Fibroblast of lung (primary cell): Measurements from ENCODE around the gene CPEB2. TPM values are rescaled to one million over a fixed set of nuclear protein-coding genes. Genes with fewer than 3 reads are reported as not detected.

Experiments used
- DNase-seq, 2 donors: peaks; one replicate each; pipeline versions ENCODE4 v3.0.0 to v3.0.0-alpha.2; 2010; ENCODE audit warnings: low read depth in 2 of 2
- H2AFZ ChIP-seq: 2 replicates; pipeline ENCODE4 v1.5.1; 2012; ENCODE audit warnings: low read length, control low read depth, inconsistent platforms
- H3K27ac ChIP-seq: 2 replicates; pipeline ENCODE4 v1.5.1; 2011; ENCODE audit warnings: low read length, control low read depth; ENCODE audit not compliant: insufficient read depth
- H3K27me3 ChIP-seq: 2 replicates; pipeline ENCODE4 v1.5.1; 2011; ENCODE audit warnings: mild to moderate bottlenecking, low read length; ENCODE audit not compliant: control insufficient read depth, insufficient read depth
- H3K36me3 ChIP-seq: 2 replicates; pipeline ENCODE4 v1.5.1; 2011; ENCODE audit warnings: low read length; ENCODE audit not compliant: control insufficient read depth, insufficient read depth
- H3K4me1 ChIP-seq: 2 replicates; pipeline ENCODE4 v1.5.1; 2011; ENCODE audit warnings: low read length; ENCODE audit not compliant: control insufficient read depth, insufficient read depth; ENCODE audit errors: extremely low read depth
- H3K4me2 ChIP-seq: 2 replicates; pipeline ENCODE4 v1.5.1; 2011; ENCODE audit warnings: low read length, control low read depth; ENCODE audit not compliant: insufficient read depth; ENCODE audit errors: extremely low read depth
- H3K4me3 ChIP-seq, 4 experiments: fragments of 200-600 bp in 1 of 4; sonication (generic) in 1 of 4; replicated peaks in 1 of 4; 2 replicates each; pipeline ENCODE4 v1.5.1; 2011 to 2016; ENCODE audit warnings: low read length in 4 of 4, low read depth in 3 of 4, mild to moderate bottlenecking in 3 of 4, control low read depth in 2 of 4, inconsistent platforms in 1 of 4, mixed read lengths in 1 of 4; ENCODE audit not compliant: insufficient read depth in 1 of 4; ENCODE audit errors: control extremely low read depth in 1 of 4
- H3K79me2 ChIP-seq: 2 replicates; pipeline ENCODE4 v1.5.1; 2012; ENCODE audit warnings: mild to moderate bottlenecking, low read length, inconsistent platforms; ENCODE audit not compliant: control insufficient read depth, insufficient read depth
- H3K9ac ChIP-seq: 2 replicates; pipeline ENCODE4 v1.5.1; 2011; ENCODE audit warnings: mild to moderate bottlenecking, low read length, control low read depth; ENCODE audit not compliant: insufficient read depth
- H3K9me3 ChIP-seq: 2 replicates; pipeline ENCODE4 v1.5.1; 2012; ENCODE audit warnings: low read depth, low read length; ENCODE audit not compliant: control insufficient read depth, insufficient read depth
- H4K20me1 ChIP-seq: 2 replicates; pipeline ENCODE4 v1.5.1; 2011; ENCODE audit warnings: low read length; ENCODE audit not compliant: control insufficient read depth, insufficient read depth; ENCODE audit errors: extremely low read depth
- CTCF ChIP-seq, 2 donors: IDR thresholded peaks in 1 of 2; conservative IDR thresholded peaks in 1 of 2; 1 replicate in 1 of 2; 2 replicates in 1 of 2; pipeline ENCODE4 v1.5.1; 2011 to 2012; ENCODE audit warnings: low read length in 2 of 2, control low read depth in 1 of 2, inconsistent platforms in 1 of 2, low read depth in 1 of 2, mild to moderate bottlenecking in 1 of 2
- EZH2 ChIP-seq: IDR thresholded peaks from 2 replicates; pipeline ENCODE4 v1.5.1; 2012; ENCODE audit warnings: low read length, control low read depth, mild to moderate bottlenecking; ENCODE audit errors: missing control alignments
- polyA plus RNA-seq, 2 donors: library from polyadenylated mRNA; depleted of rRNA in 1 of 2; stranded (reverse) in 1 of 2; unstranded in 1 of 2; fragments of >200 nt; gene quantifications; 2 replicates each; pipeline ENCODE4 v1.2.1, GENCODE V29; 2011 to 2012; ENCODE audit warnings: missing spikeins in 1 of 2
- total RNA-seq: library from RNA; depleted of rRNA; stranded (reverse); fragments of >200 nt; gene quantifications from 2 replicates; pipeline ENCODE4 v1.2.1, GENCODE V29; 2014

Gene CPEB2
- total and polyA plus RNA-seq, 2 donors (not counting 1 experiment from before 2014, with no cell fraction given) = 18.6 to 19.0 TPM

- no peak overlapping the region for H2AFZ ChIP-seq
- no peak overlapping the region for H3K4me2 ChIP-seq
- TF ChIP-seq CTCF (conservative IDR thresholded peaks at IDR 0.05 in 1 of 2, IDR thresholded peaks at IDR 0.05 in 1 of 2; ENCODE audit: low read depth in 1 of 2, low read length in 2 of 2) (no peak), EZH2 (no peak)
- peaks cover 43% of the 10 kb centered on the region for H3K79me2 ChIP-seq
- H3K36me3 ChIP-seq = peaks cover 5% of the 10 kb centered on the region
- no peak overlapping the region for H3K27ac ChIP-seq
- H3K27me3 ChIP-seq = no peaks in the 10 kb centered on the region
- H3K4me1 ChIP-seq = peaks cover under 1% of the 10 kb centered on the region
- H3K9me3 ChIP-seq = no peaks in the 10 kb centered on the region
- DNase-seq = peak in 1 of 2 donors; percentile 73
- no peaks in the 10 kb centered on the region for H4K20me1 ChIP-seq
- H3K9ac ChIP-seq = no peak overlapping the region
- no peak overlapping the region for H3K4me3 ChIP-seq
These were observed 35.8 kb downstream of the CPEB2 start for GRCh38 chr4:15037923-15038541.

GRCh38 chr4:15040916-15041463 is 38.7 kb downstream of the CPEB2 start:
- H2AFZ ChIP-seq = no peak overlapping the region
- no peak overlapping the region for H3K27ac ChIP-seq
- no peak overlapping the region for H3K4me3 ChIP-seq
- no peaks in the 10 kb centered on the region for H3K4me1 ChIP-seq
- H3K79me2 ChIP-seq = peaks cover 20% of the 10 kb centered on the region
- H3K36me3 ChIP-seq = no peaks in the 10 kb centered on the region
- peak; percentile 21 to 32 for DNase-seq
- H3K4me2 ChIP-seq = no peak overlapping the region
- H3K9ac ChIP-seq = no peak overlapping the region
- H4K20me1 ChIP-seq = no peaks in the 10 kb centered on the region
- no peak for TF ChIP-seq CTCF (conservative IDR thresholded peaks at IDR 0.05 in 1 of 2, IDR thresholded peaks at IDR 0.05 in 1 of 2; ENCODE audit: low read depth in 1 of 2, low read length in 2 of 2)
- no peak for TF ChIP-seq EZH2
- no peaks in the 10 kb centered on the region for H3K27me3 ChIP-seq
- H3K9me3 ChIP-seq = no peaks in the 10 kb centered on the region

- TF ChIP-seq EZH2 = no peak
- TF ChIP-seq CTCF (conservative IDR thresholded peaks at IDR 0.05 in 1 of 2, IDR thresholded peaks at IDR 0.05 in 1 of 2; ENCODE audit: low read depth in 1 of 2, low read length in 2 of 2) = no peak
- H3K79me2 ChIP-seq = peaks cover 13% of the 10 kb centered on the region
- no peak overlapping the region for H3K9ac ChIP-seq
- H3K4me1 ChIP-seq = no peaks in the 10 kb centered on the region
- H3K27me3 ChIP-seq = no peaks in the 10 kb centered on the region
- H3K4me3 ChIP-seq = no peak overlapping the region
- H3K4me2 ChIP-seq = no peak overlapping the region
- H3K9me3 ChIP-seq = no peaks in the 10 kb centered on the region
- H4K20me1 ChIP-seq = no peaks in the 10 kb centered on the region
- DNase-seq = peak in 1 of 2 donors; percentile 59
- no peaks in the 10 kb centered on the region for H3K36me3 ChIP-seq
- no peak overlapping the region for H2AFZ ChIP-seq
- no peak overlapping the region for H3K27ac ChIP-seq
These were observed 40.4 kb downstream of the CPEB2 start for GRCh38 chr4:15042529-15043167.
